Measurements from ENCODE around the gene SMURF1. TPM values are rescaled to one million over a fixed set of nuclear protein-coding genes. Genes with fewer than 3 reads are reported as not detected.

Gene SMURF1
- polyA plus RNA-seq, 1 donor from 2014 or later, result 22.9 TPM

- Histone ChIP-seq H3F3A (ENCODE audit: insufficient read depth, low read length, poor library complexity, severe bottlenecking) (no peaks in the 10 kb centered on the region), H3K79me2 (replicated peaks; ENCODE audit: insufficient read depth, low read length) (no peaks in the 10 kb centered on the region), H3K36me3 (ENCODE audit: insufficient read depth, low read length) (peaks cover 17% of the 10 kb centered on the region), H2AFZ (ENCODE audit: low read depth, low read length) (no peak overlapping the region), H3K9me3 (ENCODE audit: low read length) (no peaks in the 10 kb centered on the region), H3K27me3 (ENCODE audit: insufficient read depth, low read depth, low read length) (no peaks in the 10 kb centered on the region), H4K20me1 (ENCODE audit: insufficient read depth) (no peaks in the 10 kb centered on the region), H3K9ac (ENCODE audit: low read length) (no peak overlapping the region), H3K4me2 (ENCODE audit: low read length) (no peak overlapping the region), H3K27ac (ENCODE audit: low read length) (no peak overlapping the region), H3K4me3 (ENCODE audit: low read length) (no peak overlapping the region), H3K9me2 (ENCODE audit: insufficient read depth, low read length) (no peaks in the 10 kb centered on the region)
- TF ChIP-seq SMC3 (conservative IDR thresholded peaks at IDR 0.05; ENCODE audit: poor library complexity) (no peak), EP300 (conservative IDR thresholded peaks at IDR 0.05; ENCODE audit: poor library complexity, severe bottlenecking) (no peak), REST (IDR thresholded peaks at IDR 0.05; ENCODE audit: borderline replicate concordance) (no peak), POLR2AphosphoS5 (IDR thresholded peaks at IDR 0.05) (no peak), EZH2 (IDR thresholded peaks at IDR 0.05; ENCODE audit: borderline replicate concordance, insufficient read depth, low read length, poor library complexity, severe bottlenecking) (no peak), MXI1 (conservative IDR thresholded peaks at IDR 0.05; ENCODE audit: poor library complexity, severe bottlenecking) (no peak), RAD21 (conservative IDR thresholded peaks at IDR 0.05) (no peak), CTCF (IDR thresholded peaks at IDR 0.05; ENCODE audit: poor library complexity, severe bottlenecking) (no peak), TAF1 (IDR thresholded peaks at IDR 0.05; ENCODE audit: low read depth) (no peak)
Measured at GRCh38 chr7:99029466-99030435, 114.2 kb downstream of the SMURF1 start.

- Histone ChIP-seq H3K4me3 (ENCODE audit: low read length) (no peak overlapping the region), H3K27ac (ENCODE audit: low read length) (no peak overlapping the region), H3K9me3 (ENCODE audit: low read length) (no peaks in the 10 kb centered on the region), H3K4me2 (ENCODE audit: low read length) (no peak overlapping the region), H3K79me2 (replicated peaks; ENCODE audit: insufficient read depth, low read length) (no peaks in the 10 kb centered on the region), H3F3A (ENCODE audit: insufficient read depth, low read length, poor library complexity, severe bottlenecking) (no peaks in the 10 kb centered on the region), H3K36me3 (ENCODE audit: insufficient read depth, low read length) (peaks cover 17% of the 10 kb centered on the region), H3K9me2 (ENCODE audit: insufficient read depth, low read length) (no peaks in the 10 kb centered on the region), H3K9ac (ENCODE audit: low read length) (no peak overlapping the region), H3K27me3 (ENCODE audit: insufficient read depth, low read depth, low read length) (no peaks in the 10 kb centered on the region), H4K20me1 (ENCODE audit: insufficient read depth) (no peaks in the 10 kb centered on the region), H2AFZ (ENCODE audit: low read depth, low read length) (no peak overlapping the region)
- TF ChIP-seq EP300 (conservative IDR thresholded peaks at IDR 0.05; ENCODE audit: poor library complexity, severe bottlenecking) (no peak), EZH2 (IDR thresholded peaks at IDR 0.05; ENCODE audit: borderline replicate concordance, insufficient read depth, low read length, poor library complexity, severe bottlenecking) (no peak)
Measured at GRCh38 chr7:99028261-99028973, 115.5 kb downstream of the SMURF1 start.
